A673 (cell line): ENCODE results near the gene ALDH1L2.

ENCODE experiments used
- CTCF ChIP-seq: fragments of 300-800, 200-600 bp; sonication (generic); conservative IDR thresholded peaks from 2 replicates; pipeline ENCODE4 v1.5.1; 2017; ENCODE audit warnings: low read depth, mild to moderate bottlenecking, antibody characterized with exemption, low read length, moderate library complexity, mixed read lengths
- EZH2 ChIP-seq: fragments of 200-600 bp; sonication (generic); IDR thresholded peaks from 2 replicates; pipeline ENCODE4 v1.6.1; 2017; ENCODE audit warnings: borderline replicate concordance, low read depth, mild to moderate bottlenecking, mixed read lengths, antibody characterized with exemption, low read length; ENCODE audit not compliant: poor library complexity, severe bottlenecking

GRCh38 chr12:104973250-104973649 is 111.0 kb downstream of the ALDH1L2 start:
- TF ChIP-seq CTCF (no peak), EZH2 (no peak)
